Measurements from ENCODE around the gene RAB15. TPM values are rescaled to one million over a fixed set of nuclear protein-coding genes. Genes with fewer than 3 reads are reported as not detected.
A peak's percentile ranks its signal among the peaks of the same experiment; 100 is the strongest.

The RAB15 gene
- total and polyA plus RNA-seq, 2 donors: 10.4 to 11.4 TPM

DNA sequence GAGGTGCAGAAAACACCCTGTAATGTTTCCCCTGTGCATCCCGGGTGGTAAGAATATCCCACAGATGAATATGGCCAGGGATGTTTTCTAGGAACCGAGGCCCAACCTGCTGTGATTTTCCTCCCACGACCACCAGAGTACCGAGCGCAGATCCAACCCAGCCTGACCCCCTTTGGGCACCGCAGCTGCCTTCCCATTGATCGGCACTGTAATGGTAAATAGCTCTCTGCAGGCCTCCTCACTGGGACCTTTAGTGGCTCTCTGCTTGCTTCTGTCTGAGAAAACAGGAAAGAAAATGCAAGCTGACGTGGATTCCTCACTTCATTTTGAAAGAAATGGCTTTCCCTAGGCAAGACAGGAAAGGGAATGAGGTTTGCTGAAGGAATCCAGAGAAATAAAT is 2.4 kb upstream of the RAB15 start:
- WGBS: 54% methylated on average over 8 of the region's 8 CpGs
- no peak overlapping the region for H3K27ac ChIP-seq (ENCODE audit: low read depth)

GRCh38 chr14:64973826-64974225 is 1.7 kb upstream of the RAB15 start:
- H3K4me1 ChIP-seq (ENCODE audit: insufficient read depth): peaks cover 1% of the 10 kb centered on the region
- no peak overlapping the region for H3K4me3 ChIP-seq (ENCODE audit: low read depth, low read length)
- H3K36me3 ChIP-seq (ENCODE audit: insufficient read depth): no peaks in the 10 kb centered on the region
- no peak overlapping the region for H3K27ac ChIP-seq (ENCODE audit: low read depth)
- 96% methylated on average over 9 of the region's 9 CpGs for WGBS
- no peak for DNase-seq (ENCODE audit: extremely low spot score)

More for the DNA sequence above, 2.4 kb upstream of the RAB15 start:
- H3K4me1 ChIP-seq (ENCODE audit: insufficient read depth): peaks cover 1% of the 10 kb centered on the region
- H3K4me3 ChIP-seq (ENCODE audit: low read depth, low read length): no peak overlapping the region
- H3K36me3 ChIP-seq (ENCODE audit: insufficient read depth): no peaks in the 10 kb centered on the region
- no peak for DNase-seq (ENCODE audit: extremely low spot score)

DNA sequence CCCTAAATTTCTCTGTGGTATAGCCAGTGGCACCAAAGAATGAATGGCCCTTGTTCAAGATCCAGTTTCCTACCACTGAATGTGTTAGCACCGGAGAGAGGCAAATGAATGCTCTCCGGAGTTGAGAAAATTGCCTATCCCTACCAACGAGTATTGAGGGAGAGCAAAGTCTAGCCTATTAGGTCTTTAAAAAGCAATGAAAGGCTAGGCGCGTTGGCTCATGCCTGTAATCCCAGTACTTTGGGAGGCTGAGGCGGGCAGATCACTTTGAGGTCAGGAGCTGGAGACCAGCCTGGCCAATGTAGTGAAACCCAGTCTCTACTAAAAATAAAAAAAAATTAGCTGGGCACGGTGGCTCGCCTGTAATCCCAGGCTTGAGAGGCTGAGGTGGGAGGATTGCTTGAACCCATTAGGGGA is 898 bp upstream of the RAB15 start:
- H3K4me3 ChIP-seq (ENCODE audit: low read depth, low read length): no peak overlapping the region
- 76% methylated on average over 8 of the region's 8 CpGs for WGBS

DNA sequence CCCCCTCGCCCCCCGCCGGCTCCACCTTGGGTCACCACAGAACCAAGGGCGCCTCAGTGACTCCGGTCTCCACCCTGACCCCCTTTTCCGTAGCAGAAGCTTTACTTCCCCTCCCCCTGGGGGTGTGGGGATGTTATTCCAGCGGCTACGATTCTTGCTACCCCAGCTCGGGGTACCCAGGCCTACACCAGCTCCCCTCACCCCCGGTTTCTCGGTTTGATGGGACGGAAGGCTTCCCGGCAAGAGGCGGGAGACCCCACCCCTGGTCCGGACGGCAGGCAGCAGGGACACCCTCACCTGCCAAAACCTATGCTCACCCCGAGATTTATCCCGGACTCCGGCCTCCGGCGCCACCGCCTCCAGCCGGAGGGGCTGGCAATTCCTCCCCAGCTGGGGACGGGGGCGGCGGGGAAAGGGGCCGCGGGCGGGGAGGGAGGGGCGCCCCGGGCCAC is 619 bp downstream of the RAB15 start:
- H3K36me3 ChIP-seq (ENCODE audit: insufficient read depth): no peaks in the 10 kb centered on the region
- H3K4me3 ChIP-seq (ENCODE audit: low read depth, low read length): peak overlapping the region; percentile 69
- H3K27ac ChIP-seq (ENCODE audit: low read depth): peak overlapping the region; percentile 29
- whole genome bisulfite sequencing: 3% methylated on average over 31 of the region's 31 CpGs
- no peak for DNase-seq (ENCODE audit: extremely low spot score)
- H3K4me1 ChIP-seq (ENCODE audit: insufficient read depth): peaks cover 1% of the 10 kb centered on the region

More for the DNA sequence above, 898 bp upstream of the RAB15 start:
- DNase-seq (ENCODE audit: extremely low spot score): no peak
- H3K36me3 ChIP-seq (ENCODE audit: insufficient read depth): no peaks in the 10 kb centered on the region
- no peak overlapping the region for H3K27ac ChIP-seq (ENCODE audit: low read depth)
- peaks cover 1% of the 10 kb centered on the region for H3K4me1 ChIP-seq (ENCODE audit: insufficient read depth)

GRCh38 chr14:64970776-64971477 is 1.2 kb downstream of the RAB15 start:
- Histone ChIP-seq H3K27ac (ENCODE audit: low read depth) (peak overlapping the region; percentile 29), H3K36me3 (ENCODE audit: insufficient read depth) (no peaks in the 10 kb centered on the region), H3K4me1 (ENCODE audit: insufficient read depth) (peaks cover 1% of the 10 kb centered on the region), H3K4me3 (ENCODE audit: low read depth, low read length) (peak overlapping the region; percentile 69)
- WGBS: 48% methylated on average over 8 of the region's 8 CpGs
- DNase-seq (ENCODE audit: extremely low spot score): no peak

GRCh38 chr14:64970041-64970440 is 2.1 kb downstream of the RAB15 start:
- 92% methylated on average over 3 of the region's 3 CpGs for WGBS
- no peak overlapping the region for H3K4me3 ChIP-seq (ENCODE audit: low read depth, low read length)
- H3K4me1 ChIP-seq (ENCODE audit: insufficient read depth): peaks cover 1% of the 10 kb centered on the region
- DNase-seq (ENCODE audit: extremely low spot score): no peak
- H3K27ac ChIP-seq (ENCODE audit: low read depth): no peak overlapping the region
- no peaks in the 10 kb centered on the region for H3K36me3 ChIP-seq (ENCODE audit: insufficient read depth)

DNA sequence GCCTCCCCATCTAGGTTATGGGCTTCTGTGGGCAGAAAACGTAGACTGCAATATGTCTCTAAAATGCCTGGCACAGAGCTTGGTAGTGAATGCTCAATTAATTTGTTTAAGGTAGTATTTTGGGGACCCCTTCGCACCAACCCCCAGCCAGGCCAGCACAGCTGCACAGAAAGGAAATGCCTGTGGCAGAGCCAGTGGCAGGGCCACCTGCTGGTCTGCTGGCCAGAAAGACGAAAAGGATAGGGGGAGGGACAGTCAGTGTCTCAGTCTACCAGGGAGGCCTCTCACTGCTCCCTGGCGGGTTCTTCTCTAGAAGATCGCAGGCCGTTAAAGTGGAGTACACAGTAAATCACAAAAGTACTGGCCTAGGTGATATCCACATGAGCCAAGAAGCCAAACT is 3.5 kb downstream of the RAB15 start:
- Histone ChIP-seq H3K4me1 (ENCODE audit: insufficient read depth) (peaks cover 1% of the 10 kb centered on the region), H3K4me3 (ENCODE audit: low read depth, low read length) (no peak overlapping the region), H3K27ac (ENCODE audit: low read depth) (no peak overlapping the region), H3K36me3 (ENCODE audit: insufficient read depth) (no peaks in the 10 kb centered on the region)
- no peak for DNase-seq (ENCODE audit: extremely low spot score)
- 87% methylated on average over 6 of the region's 6 CpGs for WGBS

- no peak for DNase-seq (ENCODE audit: extremely low spot score)
- no peaks in the 10 kb centered on the region for H3K36me3 ChIP-seq (ENCODE audit: insufficient read depth)
- WGBS: 86% methylated on average over 7 of the region's 7 CpGs
- H3K27ac ChIP-seq (ENCODE audit: low read depth): no peak overlapping the region
- H3K4me1 ChIP-seq (ENCODE audit: insufficient read depth): peaks cover 1% of the 10 kb centered on the region
- H3K4me3 ChIP-seq (ENCODE audit: low read depth, low read length): no peak overlapping the region
These were observed 4.0 kb downstream of the RAB15 start for GRCh38 chr14:64968167-64968566.

DNA sequence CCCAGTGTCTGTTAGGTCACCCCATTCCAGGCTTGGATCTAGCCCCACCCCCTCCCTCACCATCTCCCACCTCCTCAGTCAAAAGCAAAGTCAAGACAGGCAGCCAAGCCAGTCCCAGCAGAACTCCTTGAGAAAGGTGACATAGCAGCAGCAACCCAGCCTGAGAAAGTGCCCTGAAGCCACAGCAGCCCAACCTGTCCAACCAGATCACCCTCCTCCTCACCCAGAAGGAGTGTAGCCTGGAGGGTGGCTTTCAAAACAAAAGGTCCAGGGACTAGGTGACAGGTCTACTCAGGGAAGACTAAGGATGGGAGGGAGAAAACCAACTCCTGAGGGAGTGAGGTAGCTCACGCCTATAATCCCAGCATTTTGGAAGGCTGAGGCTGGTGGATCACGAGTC is 5.2 kb downstream of the RAB15 start:
- DNase-seq (ENCODE audit: extremely low spot score): peak; percentile 49
- WGBS: 89% methylated on average over 2 of the region's 2 CpGs
- Histone ChIP-seq H3K36me3 (ENCODE audit: insufficient read depth) (no peaks in the 10 kb centered on the region), H3K27ac (ENCODE audit: low read depth) (peak overlapping the region; percentile 53), H3K4me3 (ENCODE audit: low read depth, low read length) (no peak overlapping the region), H3K4me1 (ENCODE audit: insufficient read depth) (no peaks in the 10 kb centered on the region)

DNA sequence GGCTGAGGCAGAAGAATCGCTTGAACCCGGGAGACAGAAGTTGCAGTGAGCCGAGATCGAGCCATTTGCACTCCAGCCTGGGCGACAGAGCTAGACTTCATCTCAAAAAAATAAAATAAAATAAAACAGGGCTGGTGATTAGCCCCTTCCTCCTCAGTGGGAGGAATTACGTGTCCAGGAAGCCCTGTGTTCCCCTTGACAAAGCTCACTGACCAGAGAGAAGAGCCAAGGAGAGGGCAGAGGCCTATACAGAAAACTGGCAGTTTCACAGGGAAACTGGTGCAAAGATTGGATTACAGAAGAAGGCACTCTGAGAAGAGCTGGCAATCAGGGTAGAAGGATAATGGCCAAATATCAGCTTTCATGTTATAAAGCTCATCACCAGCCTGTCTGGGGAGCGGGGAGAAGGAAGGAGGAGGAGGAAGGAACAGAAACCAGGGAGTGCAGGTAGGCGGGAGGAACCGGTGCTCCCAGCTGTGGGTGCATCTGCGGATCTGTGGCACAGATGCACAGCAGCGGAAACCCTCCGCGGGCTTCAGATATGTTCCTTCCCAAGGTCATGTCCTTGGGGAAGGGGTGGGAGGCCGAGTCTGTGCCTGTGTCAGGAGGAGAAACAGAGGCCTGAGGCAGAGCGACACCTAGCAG is 6.7 kb downstream of the RAB15 start:
- Histone ChIP-seq H3K4me1 (ENCODE audit: insufficient read depth) (no peaks in the 10 kb centered on the region), H3K4me3 (ENCODE audit: low read depth, low read length) (no peak overlapping the region), H3K36me3 (ENCODE audit: insufficient read depth) (no peaks in the 10 kb centered on the region), H3K27ac (ENCODE audit: low read depth) (no peak overlapping the region)
- DNase-seq (ENCODE audit: extremely low spot score): no peak
- 89% methylated on average over 15 of the region's 15 CpGs for WGBS

DNA sequence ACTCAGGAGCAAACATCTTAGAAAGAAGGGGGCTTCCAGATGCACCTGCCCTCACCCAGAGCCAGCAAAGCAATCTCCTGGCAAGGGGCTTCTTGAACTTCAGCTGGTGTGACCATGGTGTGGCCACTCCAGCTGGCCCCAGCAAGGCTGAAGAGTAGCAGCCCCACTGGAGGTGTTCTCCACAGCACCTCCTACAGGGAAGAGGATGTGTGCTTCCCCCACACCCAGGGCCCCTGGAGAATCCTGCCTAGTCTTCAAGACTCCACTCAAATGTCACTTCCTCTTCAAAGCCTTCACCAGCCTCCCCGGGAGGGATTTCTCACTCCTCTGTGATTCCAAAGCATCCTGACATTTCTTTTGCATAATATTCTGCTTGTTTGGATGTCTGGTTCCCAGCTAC is 8.5 kb downstream of the RAB15 start:
- H3K36me3 ChIP-seq (ENCODE audit: insufficient read depth): no peaks in the 10 kb centered on the region

DNA sequence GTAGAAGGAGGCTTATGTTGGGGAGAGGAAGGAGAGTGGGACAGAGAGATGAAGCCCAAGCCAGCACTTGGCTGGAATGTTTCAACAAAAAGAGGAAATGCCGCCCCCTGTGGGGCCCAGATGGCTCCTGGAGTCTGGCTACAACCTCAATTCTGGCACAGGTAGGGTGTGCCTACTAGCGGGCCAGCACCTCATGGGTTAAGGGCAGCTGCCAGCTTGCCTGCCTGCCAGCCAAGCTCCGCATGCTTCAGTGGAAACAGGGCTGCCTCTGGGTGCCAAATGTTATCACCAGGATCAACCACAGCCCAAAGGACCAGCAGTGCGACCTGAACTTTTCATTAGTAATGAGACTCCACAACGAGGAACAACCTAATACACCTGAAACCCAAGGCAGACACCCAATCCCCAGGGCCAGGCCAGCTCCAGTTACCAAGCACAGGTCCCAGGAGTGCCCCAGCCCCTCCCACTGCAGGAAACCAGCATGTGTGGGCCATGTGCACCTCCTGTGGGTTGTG is 11.3 kb downstream of the RAB15 start:
- no peak overlapping the region for H3K4me3 ChIP-seq (ENCODE audit: low read depth, low read length)
- 63% methylated on average over 5 of the region's 5 CpGs for WGBS
- H3K27ac ChIP-seq (ENCODE audit: low read depth): no peak overlapping the region
- DNase-seq (ENCODE audit: extremely low spot score): no peak
- no peaks in the 10 kb centered on the region for H3K4me1 ChIP-seq (ENCODE audit: insufficient read depth)
- no peaks in the 10 kb centered on the region for H3K36me3 ChIP-seq (ENCODE audit: insufficient read depth)

More for the DNA sequence above, 8.5 kb downstream of the RAB15 start:
- 67% methylated on average over 1 of the region's 1 CpG for WGBS
- Histone ChIP-seq H3K4me1 (ENCODE audit: insufficient read depth) (no peaks in the 10 kb centered on the region), H3K4me3 (ENCODE audit: low read depth, low read length) (no peak overlapping the region), H3K27ac (ENCODE audit: low read depth) (no peak overlapping the region)
- DNase-seq (ENCODE audit: extremely low spot score): no peak

DNA sequence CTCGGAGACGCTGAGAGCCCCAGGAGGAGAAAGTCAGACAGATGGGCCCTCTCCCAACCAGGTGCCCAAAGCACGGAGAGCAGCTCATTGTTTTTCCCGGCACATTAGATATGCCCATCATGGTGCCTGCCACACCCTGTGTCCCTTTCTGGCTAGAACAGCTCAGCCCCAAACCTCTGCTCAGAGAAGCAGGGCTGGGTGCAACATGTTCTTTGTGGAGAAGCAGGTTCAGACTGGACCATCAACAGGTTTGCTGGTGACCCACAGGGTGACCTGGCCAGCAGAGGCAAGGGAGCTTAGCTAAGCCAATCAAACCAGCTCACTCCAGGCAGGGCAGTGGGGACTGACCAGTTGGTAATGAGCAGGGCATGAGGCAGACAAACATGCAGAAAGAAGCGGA is 13.4 kb downstream of the RAB15 start:
- H3K4me1 ChIP-seq (ENCODE audit: insufficient read depth): no peaks in the 10 kb centered on the region
- no peak overlapping the region for H3K4me3 ChIP-seq (ENCODE audit: low read depth, low read length)
- no peak for DNase-seq (ENCODE audit: extremely low spot score)
- 89% methylated on average over 5 of the region's 5 CpGs for WGBS
- H3K36me3 ChIP-seq (ENCODE audit: insufficient read depth): no peaks in the 10 kb centered on the region
- no peak overlapping the region for H3K27ac ChIP-seq (ENCODE audit: low read depth)

GRCh38 chr14:64958201-64958600 is 13.9 kb downstream of the RAB15 start:
- 99% methylated on average over 2 of the region's 2 CpGs for WGBS
- H3K36me3 ChIP-seq (ENCODE audit: insufficient read depth): no peaks in the 10 kb centered on the region
- no peak for DNase-seq (ENCODE audit: extremely low spot score)
- no peak overlapping the region for H3K27ac ChIP-seq (ENCODE audit: low read depth)
- no peaks in the 10 kb centered on the region for H3K4me1 ChIP-seq (ENCODE audit: insufficient read depth)
- H3K4me3 ChIP-seq (ENCODE audit: low read depth, low read length): no peak overlapping the region

Measured in urinary bladder (tissue), 4 donors.